Measurements from ENCODE around the gene SMG5. TPM values are rescaled to one million over a fixed set of nuclear protein-coding genes. Genes with fewer than 3 reads are reported as not detected.

SMG5 gene
- polyA plus RNA-seq, 1 donor from 2014 or later = 57.3 TPM

- Histone ChIP-seq H3K27me3 (ENCODE audit: insufficient read depth, low read depth, low read length) (no peaks in the 10 kb centered on the region), H3K27ac (ENCODE audit: low read length) (no peak overlapping the region), H4K20me1 (ENCODE audit: insufficient read depth) (no peaks in the 10 kb centered on the region), H3K9me2 (ENCODE audit: insufficient read depth, low read length) (no peaks in the 10 kb centered on the region), H3K4me2 (ENCODE audit: low read length) (no peak overlapping the region), H3K9ac (ENCODE audit: low read length) (no peak overlapping the region), H3K79me2 (replicated peaks; ENCODE audit: insufficient read depth, low read length) (no peaks in the 10 kb centered on the region), H3K4me3 (ENCODE audit: low read length) (no peak overlapping the region), H3F3A (ENCODE audit: insufficient read depth, low read length, poor library complexity, severe bottlenecking) (no peaks in the 10 kb centered on the region), H3K9me3 (ENCODE audit: low read length) (no peaks in the 10 kb centered on the region), H3K36me3 (ENCODE audit: insufficient read depth, low read length) (no peaks in the 10 kb centered on the region), H2AFZ (ENCODE audit: low read depth, low read length) (no peak overlapping the region)
- no peak for TF ChIP-seq MXI1 (conservative IDR thresholded peaks at IDR 0.05; ENCODE audit: poor library complexity, severe bottlenecking)
- no peak for TF ChIP-seq RAD21 (conservative IDR thresholded peaks at IDR 0.05)
- no peak for TF ChIP-seq EP300 (conservative IDR thresholded peaks at IDR 0.05; ENCODE audit: poor library complexity, severe bottlenecking)
Observed at GRCh38 chr1:156305215-156305614, 22.6 kb upstream of the SMG5 start.

GRCh38 chr1:156303241-156303640 is 20.6 kb upstream of the SMG5 start:
- Histone ChIP-seq H3K4me2 (ENCODE audit: low read length) (no peak overlapping the region), H3K9me2 (ENCODE audit: insufficient read depth, low read length) (no peaks in the 10 kb centered on the region), H3K9me3 (ENCODE audit: low read length) (no peaks in the 10 kb centered on the region), H4K20me1 (ENCODE audit: insufficient read depth) (no peaks in the 10 kb centered on the region), H3K27ac (ENCODE audit: low read length) (no peak overlapping the region), H2AFZ (ENCODE audit: low read depth, low read length) (no peak overlapping the region), H3K36me3 (ENCODE audit: insufficient read depth, low read length) (no peaks in the 10 kb centered on the region), H3K27me3 (ENCODE audit: insufficient read depth, low read depth, low read length) (no peaks in the 10 kb centered on the region), H3K4me3 (ENCODE audit: low read length) (no peak overlapping the region), H3K9ac (ENCODE audit: low read length) (no peak overlapping the region), H3F3A (ENCODE audit: insufficient read depth, low read length, poor library complexity, severe bottlenecking) (no peaks in the 10 kb centered on the region), H3K79me2 (replicated peaks; ENCODE audit: insufficient read depth, low read length) (no peaks in the 10 kb centered on the region)
- TF ChIP-seq RAD21 (conservative IDR thresholded peaks at IDR 0.05) = no peak
- no peak for TF ChIP-seq MXI1 (conservative IDR thresholded peaks at IDR 0.05; ENCODE audit: poor library complexity, severe bottlenecking)
- no peak for TF ChIP-seq EP300 (conservative IDR thresholded peaks at IDR 0.05; ENCODE audit: poor library complexity, severe bottlenecking)
- no peak for TF ChIP-seq POLR2AphosphoS5 (IDR thresholded peaks at IDR 0.05)
- no peak for TF ChIP-seq REST (IDR thresholded peaks at IDR 0.05; ENCODE audit: borderline replicate concordance)
- no peak for TF ChIP-seq EZH2 (IDR thresholded peaks at IDR 0.05; ENCODE audit: borderline replicate concordance, insufficient read depth, low read length, poor library complexity, severe bottlenecking)
- TF ChIP-seq TAF1 (IDR thresholded peaks at IDR 0.05; ENCODE audit: low read depth) = no peak
- TF ChIP-seq SMC3 (conservative IDR thresholded peaks at IDR 0.05; ENCODE audit: poor library complexity) = no peak
- no peak for TF ChIP-seq CTCF (IDR thresholded peaks at IDR 0.05; ENCODE audit: poor library complexity, severe bottlenecking)

Measured in neural cell (in vitro differentiated cells).